H1 (cell line): Measurements from ENCODE around the gene CALD1. TPM values are rescaled to one million over a fixed set of nuclear protein-coding genes. Genes with fewer than 3 reads are reported as not detected.

Source experiments
- PHF8 ChIP-seq: fragments of 200-600 bp; sonication (generic); conservative IDR thresholded peaks from 2 replicates; pipeline ENCODE4 v1.7.1; 2012; ENCODE audit warnings: low read depth, mild to moderate bottlenecking, inconsistent platforms, low read length, moderate library complexity
- SP1 ChIP-seq: IDR thresholded peaks from 2 replicates; pipeline ENCODE4 v1.6.1; 2011; ENCODE audit warnings: low read depth, low read length
- TAF7 ChIP-seq: optimal IDR thresholded peaks from 2 replicates; pipeline ENCODE3; 2011; ENCODE audit warnings: low read depth, mild to moderate bottlenecking, inconsistent platforms, low read length, moderate library complexity, borderline replicate concordance
- YY1 ChIP-seq: IDR thresholded peaks from 2 replicates; pipeline ENCODE4 v1.6.1; 2011; ENCODE audit warnings: low read depth, mild to moderate bottlenecking, low read length
- polyA plus RNA-seq, 7 experiments: library from polyadenylated mRNA; depleted of rRNA in 3 of 7; stranded (reverse) in 5 of 7; unstranded in 2 of 7; fragments of >200 nt in 5 of 7; fragments of 200-250 nt in 2 of 7; gene quantifications; 1 replicate in 5 of 7; 2 replicates in 1 of 7; 4 replicates in 1 of 7; pipeline versions ENCODE4 v1.2.1 to v1.2.3, GENCODE V29; 2011 to 2013; ENCODE audit warnings: missing spikeins in 2 of 7, mixed read lengths in 2 of 7
- total RNA-seq: library from RNA; stranded (reverse); fragmentation: NEBNext Ultra II Directional; extraction: Animal tissue kit (Norgen Biotek cat#: 25700); gene quantifications from 2 replicates; pipeline ENCODE4 v1.2.1, GENCODE V29; 2021

CALD1 gene
- total and polyA plus RNA-seq, 2 of the 8 experiments (the other 6 are each of a cell fraction or from before 2014, with no cell fraction given): 34.3 to 177 TPM

DNA sequence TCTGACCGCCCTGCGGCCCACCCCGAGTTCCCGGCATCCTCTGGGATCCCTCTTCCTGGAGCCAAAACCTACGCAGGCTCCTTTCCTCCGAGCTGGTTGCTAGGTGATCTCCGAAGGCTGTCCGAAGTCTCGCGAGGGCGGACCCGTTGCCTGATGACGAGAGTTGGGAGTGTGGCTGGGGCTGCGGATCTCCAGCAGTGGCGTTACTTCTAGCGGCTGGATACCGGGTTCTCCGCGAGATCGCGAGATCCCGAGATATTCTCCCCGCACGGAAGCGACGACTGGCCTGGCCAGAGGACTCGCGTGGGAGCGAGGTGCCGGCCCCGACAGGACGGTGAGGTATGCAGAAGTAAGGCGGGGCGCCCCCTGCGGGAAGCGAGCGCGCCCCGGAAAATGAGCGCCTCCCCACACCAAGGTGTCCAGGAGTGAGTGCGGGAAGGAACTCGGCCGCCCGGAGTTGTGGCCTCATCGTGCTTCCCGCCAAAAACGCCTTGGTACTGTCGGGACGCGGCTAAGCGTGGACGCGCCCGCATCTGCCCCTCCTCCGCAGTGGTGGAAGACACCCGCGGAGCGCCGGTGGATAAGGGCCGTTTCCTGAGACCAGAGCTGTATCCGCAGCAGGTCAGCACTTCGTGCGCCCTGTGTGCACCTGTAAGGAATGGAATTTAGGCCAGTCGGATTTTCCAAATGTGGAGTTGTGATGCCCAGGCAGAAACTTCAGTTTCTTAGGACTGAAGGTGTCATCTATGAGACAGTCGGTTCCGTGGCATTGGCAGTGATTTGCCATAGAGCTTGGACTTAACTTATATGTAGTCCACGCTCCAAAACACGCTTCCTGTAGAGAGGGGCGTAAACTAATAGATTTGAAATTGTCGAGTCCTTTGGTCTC lies 207.2 kb downstream of the CALD1 start, which contains the start of gene AGBL3 (continued):
- TF ChIP-seq PHF8: peak; percentile 95
- no peak for TF ChIP-seq SP1
- no peak for TF ChIP-seq TAF7
- no peak for TF ChIP-seq YY1
